Neural cell (in vitro differentiated cells): Measurements from ENCODE around the gene NRARP. TPM values are rescaled to one million over a fixed set of nuclear protein-coding genes. Genes with fewer than 3 reads are reported as not detected.

Experiments used
- H2AFZ ChIP-seq: fragments of 200-600, 300-800 bp; sonication (generic), shearing (Covaris generic); 2 replicates; pipeline ENCODE4 v1.6.0; 2014; ENCODE audit warnings: low read depth, mild to moderate bottlenecking, antibody characterized with exemption, low read length, moderate library complexity
- H3F3A ChIP-seq: fragments of 200-600 bp; shearing (Covaris generic); 2 replicates; pipeline ENCODE4 v1.6.1; 2016; ENCODE audit warnings: mild to moderate bottlenecking, moderate library complexity, mixed read lengths, antibody characterized with exemption, low read length; ENCODE audit not compliant: insufficient read depth, poor library complexity, severe bottlenecking
- H3K27ac ChIP-seq: fragments of 200-600, 300-800 bp; sonication (generic), shearing (Covaris generic); 2 replicates; pipeline ENCODE4 v1.5.1; 2014; ENCODE audit warnings: mild to moderate bottlenecking, low read length, moderate library complexity
- H3K27me3 ChIP-seq: fragments of 300-800, 200-600 bp; sonication (generic), shearing (Covaris generic); 2 replicates; pipeline ENCODE4 v1.6.0; 2014; ENCODE audit warnings: mild to moderate bottlenecking, low read depth, low read length, moderate library complexity; ENCODE audit not compliant: insufficient read depth
- H3K36me3 ChIP-seq: fragments of 300-800, 200-600 bp; sonication (generic), shearing (Covaris generic); 2 replicates; pipeline ENCODE4 v1.5.1; 2014; ENCODE audit warnings: mild to moderate bottlenecking, antibody characterized with exemption, low read length, moderate library complexity; ENCODE audit not compliant: insufficient read depth
- H3K4me2 ChIP-seq: fragments of 300-800, 200-600 bp; sonication (generic), shearing (Covaris generic); 2 replicates; pipeline ENCODE4 v1.6.0; 2014; ENCODE audit warnings: mild to moderate bottlenecking, low read length
- H3K4me3 ChIP-seq: fragments of 300-800, 200-600 bp; sonication (generic), shearing (Covaris generic); 2 replicates; pipeline ENCODE4 v1.5.1; 2014; ENCODE audit warnings: mild to moderate bottlenecking, low read length, moderate library complexity
- H3K79me2 ChIP-seq: fragments of 200-600 bp; shearing (Covaris generic); replicated peaks from 2 replicates; pipeline ENCODE4 v1.6.0; 2014; ENCODE audit warnings: mild to moderate bottlenecking, low read length, moderate library complexity; ENCODE audit not compliant: insufficient read depth
- H3K9ac ChIP-seq: fragments of 300-800, 200-600 bp; sonication (generic), shearing (Covaris generic); 2 replicates; pipeline ENCODE4 v1.6.1; 2016; ENCODE audit warnings: mild to moderate bottlenecking, low read length, mixed read lengths
- H3K9me2 ChIP-seq: fragments of 200-600 bp; shearing (Covaris generic); 2 replicates; pipeline ENCODE4 v1.6.1; 2016; ENCODE audit warnings: mild to moderate bottlenecking, low read length, mixed read lengths; ENCODE audit not compliant: insufficient read depth
- H3K9me3 ChIP-seq: fragments of 200-600, 300-800 bp; sonication (generic), shearing (Covaris generic); 2 replicates; pipeline ENCODE4 v1.6.1; 2016; ENCODE audit warnings: mild to moderate bottlenecking, mixed run types, low read length, moderate library complexity, mixed read lengths
- H4K20me1 ChIP-seq: fragments of 200-600 bp; shearing (Covaris generic); 2 replicates; pipeline ENCODE4 v1.6.1; 2016; ENCODE audit warnings: mild to moderate bottlenecking, mixed run types; ENCODE audit not compliant: insufficient read depth
- EP300 ChIP-seq: fragments of 450-650 bp; conservative IDR thresholded peaks from 2 replicates; pipeline ENCODE4 v1.6.1; 2014; ENCODE audit warnings: antibody characterized with exemption, mild to moderate bottlenecking, moderate library complexity; ENCODE audit not compliant: poor library complexity, severe bottlenecking
- EZH2 ChIP-seq: fragments of 200-600, 300-800 bp; shearing (Covaris generic), sonication (generic); IDR thresholded peaks from 2 replicates; pipeline ENCODE4 v1.6.1; 2014; ENCODE audit warnings: antibody characterized with exemption, low read length, borderline replicate concordance, mild to moderate bottlenecking; ENCODE audit not compliant: insufficient read depth, poor library complexity, severe bottlenecking
- MXI1 ChIP-seq: fragments of 450-650 bp; conservative IDR thresholded peaks from 2 replicates; pipeline ENCODE4 v1.6.1; 2014; ENCODE audit warnings: antibody characterized with exemption, mild to moderate bottlenecking; ENCODE audit not compliant: poor library complexity, severe bottlenecking
- POLR2AphosphoS5 ChIP-seq: IDR thresholded peaks from 2 replicates; pipeline ENCODE4 v1.6.1; 2012
- RAD21 ChIP-seq: fragments of 450-650 bp; conservative IDR thresholded peaks from 2 replicates; pipeline ENCODE4 v1.6.1; 2014; ENCODE audit warnings: antibody characterized with exemption, mild to moderate bottlenecking, moderate library complexity
- SMC3 ChIP-seq: fragments of 450-650 bp; conservative IDR thresholded peaks from 2 replicates; pipeline ENCODE4 v1.6.1; 2014; ENCODE audit warnings: antibody characterized with exemption, mild to moderate bottlenecking, moderate library complexity; ENCODE audit not compliant: poor library complexity
- TAF1 ChIP-seq: IDR thresholded peaks from 2 replicates; pipeline ENCODE4 v1.6.1; 2012; ENCODE audit warnings: low read depth
- polyA plus RNA-seq: library from polyadenylated mRNA; depleted of rRNA; stranded (reverse); fragments of >200 nt; gene quantifications from 2 replicates; pipeline ENCODE4 v1.2.3, GENCODE V29; 2014
- TF ChIP-seq, protein P1 (sequence below): IDR thresholded peaks from 2 replicates; pipeline ENCODE4 v1.6.1; 2012; ENCODE audit warnings: borderline replicate concordance
- TF ChIP-seq, protein P2 (sequence below): fragments of 450-650 bp; IDR thresholded peaks from 2 replicates; pipeline ENCODE4 v1.5.1; 2014; ENCODE audit warnings: antibody characterized with exemption, mild to moderate bottlenecking, moderate library complexity; ENCODE audit not compliant: poor library complexity, severe bottlenecking

NRARP gene
- polyA plus RNA-seq, 1 donor from 2014 or later = 2.3 TPM

DNA sequence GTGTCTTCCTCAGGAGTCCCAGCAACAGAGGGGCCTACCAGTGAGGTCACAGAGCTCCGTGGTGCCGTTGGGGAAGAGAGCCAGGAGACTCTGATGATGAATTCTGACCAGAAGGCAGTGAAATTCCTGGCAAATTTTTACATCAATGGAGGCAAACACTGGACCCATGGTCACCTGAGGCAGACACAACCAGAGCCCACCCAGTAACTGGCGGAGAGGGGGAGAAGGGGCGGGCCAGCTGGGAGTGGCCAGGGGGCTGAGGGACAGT is 50.9 kb downstream of the NRARP start, which contains the start of gene STPG3:
STPG3 (plus strand) TSS at position 93 of the 268 bp plus-strand sequence; CDS start at position 94, 1 bp downstream.
- no peak within 1 kb of the TSS for H3K4me2 ChIP-seq
- no peak within 1 kb of the TSS for H3K4me3 ChIP-seq
- no peaks in the 10 kb centered on the region for H3K27me3 ChIP-seq
- H3K27ac ChIP-seq = no peak within 1 kb of the TSS
- H3K9me3 ChIP-seq = no peaks in the 10 kb centered on the region
- H2AFZ ChIP-seq = no peak within 1 kb of the TSS
- no peaks in the 10 kb centered on the region for H3F3A ChIP-seq
- no peaks in the 10 kb centered on the region for H3K36me3 ChIP-seq
- no peaks in the 10 kb centered on the region for H3K9me2 ChIP-seq
- TF ChIP-seq MXI1 (no peak), SMC3 (no peak), EP300 (no peak), EZH2 (no peak), TAF1 (no peak), RAD21 (no peak)
- TF ChIP-seq, protein P1, sequence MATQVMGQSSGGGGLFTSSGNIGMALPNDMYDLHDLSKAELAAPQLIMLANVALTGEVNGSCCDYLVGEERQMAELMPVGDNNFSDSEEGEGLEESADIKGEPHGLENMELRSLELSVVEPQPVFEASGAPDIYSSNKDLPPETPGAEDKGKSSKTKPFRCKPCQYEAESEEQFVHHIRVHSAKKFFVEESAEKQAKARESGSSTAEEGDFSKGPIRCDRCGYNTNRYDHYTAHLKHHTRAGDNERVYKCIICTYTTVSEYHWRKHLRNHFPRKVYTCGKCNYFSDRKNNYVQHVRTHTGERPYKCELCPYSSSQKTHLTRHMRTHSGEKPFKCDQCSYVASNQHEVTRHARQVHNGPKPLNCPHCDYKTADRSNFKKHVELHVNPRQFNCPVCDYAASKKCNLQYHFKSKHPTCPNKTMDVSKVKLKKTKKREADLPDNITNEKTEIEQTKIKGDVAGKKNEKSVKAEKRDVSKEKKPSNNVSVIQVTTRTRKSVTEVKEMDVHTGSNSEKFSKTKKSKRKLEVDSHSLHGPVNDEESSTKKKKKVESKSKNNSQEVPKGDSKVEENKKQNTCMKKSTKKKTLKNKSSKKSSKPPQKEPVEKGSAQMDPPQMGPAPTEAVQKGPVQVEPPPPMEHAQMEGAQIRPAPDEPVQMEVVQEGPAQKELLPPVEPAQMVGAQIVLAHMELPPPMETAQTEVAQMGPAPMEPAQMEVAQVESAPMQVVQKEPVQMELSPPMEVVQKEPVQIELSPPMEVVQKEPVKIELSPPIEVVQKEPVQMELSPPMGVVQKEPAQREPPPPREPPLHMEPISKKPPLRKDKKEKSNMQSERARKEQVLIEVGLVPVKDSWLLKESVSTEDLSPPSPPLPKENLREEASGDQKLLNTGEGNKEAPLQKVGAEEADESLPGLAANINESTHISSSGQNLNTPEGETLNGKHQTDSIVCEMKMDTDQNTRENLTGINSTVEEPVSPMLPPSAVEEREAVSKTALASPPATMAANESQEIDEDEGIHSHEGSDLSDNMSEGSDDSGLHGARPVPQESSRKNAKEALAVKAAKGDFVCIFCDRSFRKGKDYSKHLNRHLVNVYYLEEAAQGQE = no peak
- H3K9ac ChIP-seq = no peak within 1 kb of the TSS
- H4K20me1 ChIP-seq = no peaks in the 10 kb centered on the region
- H3K79me2 ChIP-seq = peaks cover 8% of the 10 kb centered on the region

DNA sequence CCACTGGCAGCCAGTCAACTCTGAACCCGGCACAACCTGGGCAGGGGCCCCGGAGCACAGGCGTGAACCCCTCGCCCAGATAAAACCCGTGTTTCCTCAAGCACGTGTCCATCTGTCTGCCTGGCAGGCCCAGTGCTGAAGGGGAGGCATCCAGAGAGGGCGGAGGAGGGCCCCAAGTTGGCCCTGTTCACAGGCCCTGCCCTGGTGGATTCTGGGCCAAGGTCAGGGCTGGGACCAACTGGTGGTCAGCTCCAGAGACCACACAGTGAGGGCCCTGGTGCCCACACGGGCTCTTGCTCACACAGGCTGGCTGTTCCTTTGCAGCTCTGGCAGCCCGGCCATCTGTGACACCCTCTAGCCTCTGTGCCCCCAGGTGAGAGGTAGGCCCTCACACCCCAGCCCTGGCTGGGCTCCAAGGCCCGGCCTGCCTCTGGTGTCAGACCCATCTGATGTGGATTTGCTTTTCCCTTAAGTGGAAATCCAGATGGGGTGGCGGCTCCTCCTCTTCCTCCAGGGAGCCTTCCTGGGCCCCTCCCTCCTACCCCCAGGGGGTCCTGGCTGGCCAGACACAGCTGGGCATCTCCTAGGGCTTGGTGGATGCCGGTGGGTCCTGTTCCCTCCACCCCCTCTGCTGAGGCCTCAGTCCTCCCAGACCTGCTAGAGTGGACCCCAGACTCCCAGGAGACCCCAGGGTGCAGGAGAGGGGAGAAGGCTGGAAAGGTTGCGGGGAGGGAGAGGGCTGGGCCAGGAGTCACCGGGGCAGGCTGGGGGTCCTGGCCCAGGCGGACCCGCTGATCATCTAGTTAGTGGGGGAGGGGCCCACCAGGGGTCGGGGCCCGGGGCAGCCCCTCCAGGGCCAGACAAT is 51.5 kb downstream of the NRARP start:
- H3K4me3 ChIP-seq = no peak overlapping the region
- H3K27me3 ChIP-seq = no peaks in the 10 kb centered on the region
- peaks cover 3% of the 10 kb centered on the region for H3K79me2 ChIP-seq
- no peaks in the 10 kb centered on the region for H3F3A ChIP-seq
- no peaks in the 10 kb centered on the region for H4K20me1 ChIP-seq
- no peak overlapping the region for H3K27ac ChIP-seq
- TF ChIP-seq EP300 (no peak), RAD21 (no peak), EZH2 (no peak), MXI1 (no peak), POLR2AphosphoS5 (no peak), SMC3 (no peak), TAF1 (no peak)
- TF ChIP-seq, protein P2, sequence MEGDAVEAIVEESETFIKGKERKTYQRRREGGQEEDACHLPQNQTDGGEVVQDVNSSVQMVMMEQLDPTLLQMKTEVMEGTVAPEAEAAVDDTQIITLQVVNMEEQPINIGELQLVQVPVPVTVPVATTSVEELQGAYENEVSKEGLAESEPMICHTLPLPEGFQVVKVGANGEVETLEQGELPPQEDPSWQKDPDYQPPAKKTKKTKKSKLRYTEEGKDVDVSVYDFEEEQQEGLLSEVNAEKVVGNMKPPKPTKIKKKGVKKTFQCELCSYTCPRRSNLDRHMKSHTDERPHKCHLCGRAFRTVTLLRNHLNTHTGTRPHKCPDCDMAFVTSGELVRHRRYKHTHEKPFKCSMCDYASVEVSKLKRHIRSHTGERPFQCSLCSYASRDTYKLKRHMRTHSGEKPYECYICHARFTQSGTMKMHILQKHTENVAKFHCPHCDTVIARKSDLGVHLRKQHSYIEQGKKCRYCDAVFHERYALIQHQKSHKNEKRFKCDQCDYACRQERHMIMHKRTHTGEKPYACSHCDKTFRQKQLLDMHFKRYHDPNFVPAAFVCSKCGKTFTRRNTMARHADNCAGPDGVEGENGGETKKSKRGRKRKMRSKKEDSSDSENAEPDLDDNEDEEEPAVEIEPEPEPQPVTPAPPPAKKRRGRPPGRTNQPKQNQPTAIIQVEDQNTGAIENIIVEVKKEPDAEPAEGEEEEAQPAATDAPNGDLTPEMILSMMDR = no peak
- TF ChIP-seq, protein P1 = no peak
- no peak overlapping the region for H3K4me2 ChIP-seq
- no peak overlapping the region for H3K9ac ChIP-seq
- H3K36me3 ChIP-seq = no peaks in the 10 kb centered on the region
- H3K9me3 ChIP-seq = no peaks in the 10 kb centered on the region
- no peaks in the 10 kb centered on the region for H3K9me2 ChIP-seq
- H2AFZ ChIP-seq = no peak overlapping the region
